Sigmoid colon (tissue), 7 donors: Measurements from ENCODE around the gene LEF1. TPM values are rescaled to one million over a fixed set of nuclear protein-coding genes. Genes with fewer than 3 reads are reported as not detected.

Source experiments
- DNase-seq: peaks from one replicate; pipeline ENCODE4 v3.0.0-alpha.2; 2019
- H3K27ac ChIP-seq, 4 donors: fragments of 200-600 bp; sonication (generic); one replicate each; pipeline ENCODE4 v1.5.1; 2016 to 2019; ENCODE audit warnings: mild to moderate bottlenecking in 1 of 4
- H3K27me3 ChIP-seq, 3 donors: fragments of 200-600 bp; sonication (generic); one replicate each; pipeline ENCODE4 v1.5.1; 2019; ENCODE audit warnings: mild to moderate bottlenecking in 1 of 3
- H3K36me3 ChIP-seq, 4 donors: fragments of 200-600 bp; sonication (generic); one replicate each; pipeline ENCODE4 v1.5.1; 2016 to 2019
- H3K4me1 ChIP-seq, 4 donors: fragments of 200-600 bp; sonication (generic); one replicate each; pipeline ENCODE4 v1.5.1; 2017 to 2019
- H3K4me3 ChIP-seq, 4 donors: fragments of 200-600 bp; sonication (generic); one replicate each; pipeline ENCODE4 v1.5.1; 2017 to 2019; ENCODE audit warnings: mild to moderate bottlenecking in 2 of 4, moderate library complexity in 1 of 4
- H3K9me3 ChIP-seq, 4 donors: fragments of 200-600 bp in 3 of 4; sonication (generic) in 3 of 4; one replicate each; pipeline versions ENCODE4 v1.5.1 to v1.6.1; 2013 to 2019
- EP300 ChIP-seq, 4 donors: sonication (generic); formaldehyde crosslinking; IDR thresholded peaks; one replicate each; pipeline ENCODE4 v1.6.1; 2017; ENCODE audit warnings: antibody characterized with exemption in 4 of 4
- POLR2A ChIP-seq, 2 donors: fragments of 450-650 bp; IDR thresholded peaks; one replicate each; pipeline ENCODE4 v1.6.1; 2016; ENCODE audit warnings: antibody characterized with exemption in 2 of 2, mild to moderate bottlenecking in 2 of 2, moderate library complexity in 2 of 2
- POLR2AphosphoS5 ChIP-seq, 4 donors: sonication (generic); formaldehyde crosslinking; IDR thresholded peaks; one replicate each; pipeline ENCODE4 v1.6.1; 2017; ENCODE audit warnings: antibody characterized with exemption in 4 of 4
- whole genome bisulfite sequencing, 2 donors: extraction: QIAGEN DNeasy Blood & Tissue Kit; methylation state at CpG; one replicate each; pipeline ENCODE4 v1.1.7; 2013; 5-methylcytosine and 5-hydroxymethylcytosine counted together
- intact Hi-C: fragments of 100-400 bp; cut with DNase I; formaldehyde crosslinking; loops from one replicate; pipeline ENCODE4 v1.15.1; 2023
- polyA plus RNA-seq, 3 donors: library from polyadenylated mRNA; stranded (reverse); fragments of 200-250 nt; gene quantifications; one replicate each; pipeline ENCODE4 v1.2.3, GENCODE V29; 2013
- total RNA-seq, 4 donors: library from RNA; depleted of rRNA; stranded (reverse); fragments of >200 nt; gene quantifications; one replicate each; pipeline ENCODE4 v1.1.0, GENCODE V29; 2016
- TF ChIP-seq, protein P1 (sequence below), 4 experiments: fragments of 450-650 bp in 3 of 4; fragments of 200-600 bp in 1 of 4; IDR thresholded peaks; one replicate each; pipeline ENCODE4 v1.5.1; 2016 to 2019; ENCODE audit warnings: antibody characterized with exemption in 4 of 4, mild to moderate bottlenecking in 3 of 4, moderate library complexity in 2 of 4
- donor health status: healthy with polysubstance abuse.
- donor health status: Bipolar disorder and iron deficiency.
- donor health status: healthy.

LEF1 gene
- total and polyA plus RNA-seq, 7 donors: 0.83 to 25.3 (median 3.2) TPM; not detected in 1

DNA sequence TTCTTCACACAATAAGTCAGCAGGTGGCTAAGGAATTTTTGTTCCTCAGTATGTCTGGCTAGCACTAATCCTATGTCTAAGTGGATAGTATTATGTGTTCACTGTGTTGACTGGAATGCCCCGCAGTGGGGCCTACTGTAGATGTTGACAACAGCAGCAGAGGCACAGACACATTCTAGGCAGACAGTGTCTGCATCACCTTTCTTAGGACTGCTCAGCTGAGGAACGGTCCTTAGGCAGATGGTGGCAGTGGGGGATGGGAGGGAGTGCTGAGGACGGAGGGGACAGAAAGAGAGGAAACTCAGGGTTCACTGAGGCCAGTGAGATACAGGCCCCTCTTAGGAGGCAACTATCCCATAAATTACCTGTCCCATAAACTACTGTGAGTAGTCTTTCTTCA is 44.6 kb upstream of the LEF1 start:
- H3K27ac ChIP-seq: no peak overlapping the region
- no peaks in the 10 kb centered on the region for H3K36me3 ChIP-seq
- no peaks in the 10 kb centered on the region for H3K4me1 ChIP-seq
- DNase-seq: no peak
- H3K4me3 ChIP-seq: no peak overlapping the region
- TF ChIP-seq POLR2A (IDR thresholded peaks at IDR 0.05) (no peak), EP300 (IDR thresholded peaks at IDR 0.05) (no peak), POLR2AphosphoS5 (IDR thresholded peaks at IDR 0.05) (no peak)
- TF ChIP-seq, protein P1, sequence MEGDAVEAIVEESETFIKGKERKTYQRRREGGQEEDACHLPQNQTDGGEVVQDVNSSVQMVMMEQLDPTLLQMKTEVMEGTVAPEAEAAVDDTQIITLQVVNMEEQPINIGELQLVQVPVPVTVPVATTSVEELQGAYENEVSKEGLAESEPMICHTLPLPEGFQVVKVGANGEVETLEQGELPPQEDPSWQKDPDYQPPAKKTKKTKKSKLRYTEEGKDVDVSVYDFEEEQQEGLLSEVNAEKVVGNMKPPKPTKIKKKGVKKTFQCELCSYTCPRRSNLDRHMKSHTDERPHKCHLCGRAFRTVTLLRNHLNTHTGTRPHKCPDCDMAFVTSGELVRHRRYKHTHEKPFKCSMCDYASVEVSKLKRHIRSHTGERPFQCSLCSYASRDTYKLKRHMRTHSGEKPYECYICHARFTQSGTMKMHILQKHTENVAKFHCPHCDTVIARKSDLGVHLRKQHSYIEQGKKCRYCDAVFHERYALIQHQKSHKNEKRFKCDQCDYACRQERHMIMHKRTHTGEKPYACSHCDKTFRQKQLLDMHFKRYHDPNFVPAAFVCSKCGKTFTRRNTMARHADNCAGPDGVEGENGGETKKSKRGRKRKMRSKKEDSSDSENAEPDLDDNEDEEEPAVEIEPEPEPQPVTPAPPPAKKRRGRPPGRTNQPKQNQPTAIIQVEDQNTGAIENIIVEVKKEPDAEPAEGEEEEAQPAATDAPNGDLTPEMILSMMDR (IDR thresholded peaks at IDR 0.05): no peak
- no peaks in the 10 kb centered on the region for H3K9me3 ChIP-seq
- no peaks in the 10 kb centered on the region for H3K27me3 ChIP-seq
- intact Hi-C loops: no loop called here
- 83 to 90% methylated on average over 3 of the region's 3 CpGs for WGBS, 2 donors

DNA sequence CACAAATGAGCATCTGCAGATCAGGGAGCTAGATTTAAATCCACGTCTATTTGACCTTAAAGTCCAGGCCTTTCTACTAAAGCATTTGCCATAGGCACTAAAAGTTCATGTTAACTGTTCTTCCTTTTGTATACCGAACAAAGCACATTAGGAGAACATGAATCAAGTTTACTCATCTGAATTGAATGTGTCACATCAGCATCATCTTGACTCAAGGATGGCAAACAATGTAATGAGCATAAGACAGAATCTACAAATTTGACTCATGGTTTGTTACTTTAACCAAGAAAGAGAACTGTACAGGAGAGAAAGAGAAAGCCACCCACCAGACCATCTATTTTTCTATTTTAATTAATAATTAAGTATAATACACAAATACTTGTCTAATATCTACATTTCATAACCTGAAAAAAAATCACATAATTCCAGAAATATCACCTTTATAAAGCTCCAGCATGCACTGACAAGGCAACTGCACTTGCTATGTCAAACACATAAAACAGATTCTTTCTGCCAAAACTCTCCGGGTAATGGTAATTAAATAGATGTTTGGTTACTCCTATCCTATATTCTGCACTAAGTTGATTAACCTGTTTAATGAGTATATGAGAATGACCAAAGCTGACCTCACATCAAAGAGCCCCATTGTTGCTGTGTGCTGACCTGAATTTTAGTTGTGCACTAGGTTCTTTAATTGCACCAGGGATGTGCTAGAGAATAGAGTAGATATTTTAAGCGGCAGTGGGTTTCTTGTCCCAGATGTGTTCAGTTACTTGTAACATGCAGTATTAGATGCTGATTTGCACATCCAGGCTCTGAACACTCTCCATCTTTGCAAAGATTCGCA is 42.5 kb upstream of the LEF1 start:
- intact Hi-C loops: no loop called here
- Histone ChIP-seq H3K36me3 (no peaks in the 10 kb centered on the region), H3K27me3 (no peaks in the 10 kb centered on the region), H3K4me1 (no peaks in the 10 kb centered on the region), H3K4me3 (no peak overlapping the region), H3K27ac (no peak overlapping the region), H3K9me3 (no peaks in the 10 kb centered on the region)
- TF ChIP-seq EP300 (IDR thresholded peaks at IDR 0.05): no peak
- 62 to 86% methylated on average over 5 of the region's 5 CpGs for WGBS, 2 donors
- DNase-seq: no peak

DNA sequence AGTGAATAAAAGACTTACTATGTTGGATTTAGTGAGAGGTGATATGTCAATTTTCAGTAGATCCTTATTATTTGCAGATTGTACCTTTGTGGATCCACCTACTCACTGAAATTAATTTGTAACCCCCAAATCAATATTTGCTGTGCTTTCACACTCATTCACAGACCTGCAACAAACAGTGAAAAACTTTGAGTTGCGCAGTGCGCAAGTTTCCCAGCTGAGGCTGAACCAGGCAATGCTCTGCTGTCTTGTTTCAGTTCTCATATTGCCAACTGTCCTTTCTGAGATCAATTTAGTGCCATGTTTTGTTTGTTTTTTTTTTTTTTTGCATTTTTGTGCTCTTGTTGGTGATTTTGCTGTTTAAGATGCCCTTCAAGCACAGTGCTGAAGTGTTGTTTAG is 40.8 kb upstream of the LEF1 start:
- Histone ChIP-seq H3K9me3 (no peaks in the 10 kb centered on the region), H3K27me3 (no peaks in the 10 kb centered on the region), H3K4me3 (no peak overlapping the region), H3K36me3 (no peaks in the 10 kb centered on the region), H3K4me1 (no peaks in the 10 kb centered on the region), H3K27ac (no peak overlapping the region)
- DNase-seq: no peak
- TF ChIP-seq POLR2AphosphoS5 (IDR thresholded peaks at IDR 0.05) (no peak), EP300 (IDR thresholded peaks at IDR 0.05) (no peak), POLR2A (IDR thresholded peaks at IDR 0.05) (no peak)
- TF ChIP-seq, protein P1 (IDR thresholded peaks at IDR 0.05): no peak
- intact Hi-C loops: no loop called here
- WGBS, 2 donors: 98 to 99% methylated on average over 2 of the region's 2 CpGs

DNA sequence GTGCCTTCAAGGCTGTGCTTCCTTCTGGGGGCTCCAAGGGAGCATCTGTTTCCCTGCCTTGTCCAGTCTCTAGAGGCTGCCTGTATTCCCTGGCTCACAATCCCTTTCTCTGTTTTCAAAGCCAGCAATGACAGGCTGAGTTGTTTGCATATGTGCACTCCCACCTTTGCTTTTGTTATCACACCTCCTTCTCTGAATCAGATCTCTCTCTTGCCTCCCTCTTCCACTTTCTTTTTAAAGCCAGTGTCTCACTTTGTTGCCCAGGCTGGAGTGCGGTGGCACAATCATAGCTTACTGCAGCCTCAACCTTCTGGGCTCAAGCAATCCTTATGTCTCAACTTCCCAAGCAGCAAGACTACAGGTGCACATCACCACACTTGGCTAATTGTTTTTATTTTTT is 37.1 kb upstream of the LEF1 start:
- Histone ChIP-seq H3K27ac (no peak overlapping the region), H3K4me3 (no peak overlapping the region), H3K27me3 (no peaks in the 10 kb centered on the region), H3K4me1 (no peaks in the 10 kb centered on the region), H3K9me3 (no peaks in the 10 kb centered on the region), H3K36me3 (no peaks in the 10 kb centered on the region)
- TF ChIP-seq POLR2A (IDR thresholded peaks at IDR 0.05): no peak
- TF ChIP-seq, protein P1 (IDR thresholded peaks at IDR 0.05): no peak
- TF ChIP-seq EP300 (IDR thresholded peaks at IDR 0.05): no peak
- TF ChIP-seq POLR2AphosphoS5 (IDR thresholded peaks at IDR 0.05): no peak
- WGBS, 2 donors: 87 to 93% methylated on average over 1 of the region's 1 CpG
- intact Hi-C loops: no loop called here
- no peak for DNase-seq

DNA sequence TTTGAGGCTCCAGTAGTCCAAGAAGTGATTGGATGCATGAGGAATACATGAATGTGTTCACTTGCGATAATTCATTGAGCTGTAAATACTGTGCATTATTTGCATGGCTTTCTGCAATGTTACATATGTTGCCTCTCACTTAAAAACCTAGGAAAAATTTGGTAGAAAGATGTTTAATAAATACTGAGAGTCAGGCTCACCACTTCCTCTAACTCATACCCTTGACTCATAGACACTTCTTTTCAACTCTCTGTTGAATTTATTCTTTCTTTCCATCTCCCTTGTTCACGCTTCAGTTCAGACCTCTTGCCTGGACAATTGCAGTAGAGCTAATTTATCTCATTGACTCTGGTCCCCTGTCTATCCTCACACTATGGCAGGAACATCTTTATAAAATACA is 35.8 kb upstream of the LEF1 start:
- no peak for TF ChIP-seq POLR2A (IDR thresholded peaks at IDR 0.05)
- no peak for TF ChIP-seq EP300 (IDR thresholded peaks at IDR 0.05)
- no peak for TF ChIP-seq POLR2AphosphoS5 (IDR thresholded peaks at IDR 0.05)
- TF ChIP-seq, protein P1 (IDR thresholded peaks at IDR 0.05): no peak
- Histone ChIP-seq H3K4me3 (no peak overlapping the region), H3K36me3 (no peaks in the 10 kb centered on the region), H3K4me1 (no peaks in the 10 kb centered on the region), H3K27ac (no peak overlapping the region), H3K27me3 (no peaks in the 10 kb centered on the region), H3K9me3 (no peaks in the 10 kb centered on the region)
- intact Hi-C loops: no loop called here
- DNase-seq: no peak
- WGBS, 2 donors: 90 to 95% methylated on average over 2 of the region's 2 CpGs
